OCI-LY1 (cell line): ENCODE measurements around the gene SKA2.

Experiments used
- H2AFZ ChIP-seq: fragments of 200-600 bp; sonication (generic), shearing (Covaris generic); 2 replicates; pipeline ENCODE4 v1.6.0; 2014; ENCODE audit warnings: antibody characterized with exemption, mild to moderate bottlenecking, low read length
- H3F3A ChIP-seq: fragments of 200-600 bp; sonication (generic), shearing (Covaris generic); 2 replicates; pipeline ENCODE4 v1.6.0; 2014; ENCODE audit warnings: mild to moderate bottlenecking, antibody characterized with exemption, low read length, moderate library complexity; ENCODE audit not compliant: insufficient read depth
- H3K27ac ChIP-seq: fragments of 200-600 bp; sonication (generic); 2 replicates; pipeline ENCODE4 v1.5.1; 2014; ENCODE audit warnings: low read length, mixed run types, mild to moderate bottlenecking, low read depth; ENCODE audit not compliant: poor library complexity, severe bottlenecking
- H3K27me3 ChIP-seq: fragments of 200-600 bp; sonication (generic); 2 replicates; pipeline ENCODE4 v1.6.0; 2014; ENCODE audit warnings: antibody characterized with exemption, mild to moderate bottlenecking, low read length, moderate library complexity; ENCODE audit not compliant: insufficient read depth
- H3K36me3 ChIP-seq: fragments of 200-600 bp; sonication (generic); 2 replicates; pipeline ENCODE4 v1.6.1; 2014; ENCODE audit warnings: mild to moderate bottlenecking, antibody characterized with exemption, low read length, moderate library complexity, mixed read lengths; ENCODE audit not compliant: insufficient read depth
- H3K4me1 ChIP-seq: fragments of 200-600 bp; sonication (generic); 2 replicates; pipeline ENCODE4 v1.5.1; 2014; ENCODE audit warnings: mild to moderate bottlenecking, low read length, moderate library complexity; ENCODE audit not compliant: insufficient read depth, severe bottlenecking
- H3K4me2 ChIP-seq: fragments of 200-600 bp; sonication (generic), shearing (Covaris generic); 2 replicates; pipeline ENCODE4 v1.6.1; 2014; ENCODE audit warnings: low read length
- H3K4me3 ChIP-seq: fragments of 200-600 bp; sonication (generic); 2 replicates; pipeline ENCODE4 v1.5.1; 2014; ENCODE audit warnings: low read length, low read depth, mild to moderate bottlenecking, mixed read lengths; ENCODE audit not compliant: poor library complexity, severe bottlenecking
- H3K79me2 ChIP-seq: fragments of 200-600 bp; shearing (Covaris generic); 2 replicates; pipeline ENCODE4 v1.6.1; 2016; ENCODE audit warnings: mixed run types, low read length, mixed read lengths; ENCODE audit not compliant: insufficient read depth
- H3K9ac ChIP-seq: fragments of 200-600 bp; sonication (generic), shearing (Covaris generic); 2 replicates; pipeline ENCODE4 v1.6.1; 2014; ENCODE audit warnings: mild to moderate bottlenecking, low read length, mixed read lengths
- H3K9me2 ChIP-seq: fragments of 200-600 bp; sonication (generic), shearing (Covaris generic); 2 replicates; pipeline ENCODE4 v1.6.1; 2014; ENCODE audit warnings: low read depth, mild to moderate bottlenecking, low read length, mixed read lengths
- H3K9me3 ChIP-seq: fragments of 200-600 bp; shearing (Covaris generic); 2 replicates; pipeline ENCODE4 v1.6.1; 2014; ENCODE audit warnings: low read length, mixed read lengths
- H4K20me1 ChIP-seq: fragments of 200-600 bp; sonication (generic), shearing (Covaris generic); 2 replicates; pipeline ENCODE4 v1.6.0; 2016; ENCODE audit warnings: mild to moderate bottlenecking, low read length; ENCODE audit not compliant: insufficient read depth
- EZH2 ChIP-seq: fragments of 200-600 bp; sonication (generic), shearing (Covaris generic); IDR thresholded peaks from 2 replicates; pipeline ENCODE4 v1.8.0; 2017; ENCODE audit warnings: borderline replicate concordance, mixed run types, mild to moderate bottlenecking, antibody characterized with exemption, low read length, moderate library complexity, mixed read lengths
- TF ChIP-seq, protein P1 (sequence below): fragments of 200-600 bp; sonication (generic), shearing (Covaris generic); IDR thresholded peaks from 2 replicates; pipeline ENCODE4 v1.5.1; 2017; ENCODE audit warnings: mild to moderate bottlenecking, antibody characterized with exemption, low read length, moderate library complexity, mixed read lengths

The SKA2 gene

GRCh38 chr17:59111539-59111938 is 43.4 kb downstream of the SKA2 start:
- Histone ChIP-seq H3K27me3 (no peaks in the 10 kb centered on the region), H4K20me1 (no peaks in the 10 kb centered on the region), H3K4me3 (no peak overlapping the region), H3K9ac (no peak overlapping the region), H3K27ac (no peak overlapping the region), H2AFZ (no peak overlapping the region), H3K4me2 (no peak overlapping the region), H3K9me2 (no peaks in the 10 kb centered on the region), H3F3A (peaks cover 3% of the 10 kb centered on the region; the same call in 1 of the 2 replicates), H3K79me2 (no peaks in the 10 kb centered on the region), H3K36me3 (peaks cover 57% of the 10 kb centered on the region), H3K4me1 (peaks cover 11% of the 10 kb centered on the region), H3K9me3 (no peaks in the 10 kb centered on the region)
- TF ChIP-seq EZH2: no peak
- TF ChIP-seq, protein P1, sequence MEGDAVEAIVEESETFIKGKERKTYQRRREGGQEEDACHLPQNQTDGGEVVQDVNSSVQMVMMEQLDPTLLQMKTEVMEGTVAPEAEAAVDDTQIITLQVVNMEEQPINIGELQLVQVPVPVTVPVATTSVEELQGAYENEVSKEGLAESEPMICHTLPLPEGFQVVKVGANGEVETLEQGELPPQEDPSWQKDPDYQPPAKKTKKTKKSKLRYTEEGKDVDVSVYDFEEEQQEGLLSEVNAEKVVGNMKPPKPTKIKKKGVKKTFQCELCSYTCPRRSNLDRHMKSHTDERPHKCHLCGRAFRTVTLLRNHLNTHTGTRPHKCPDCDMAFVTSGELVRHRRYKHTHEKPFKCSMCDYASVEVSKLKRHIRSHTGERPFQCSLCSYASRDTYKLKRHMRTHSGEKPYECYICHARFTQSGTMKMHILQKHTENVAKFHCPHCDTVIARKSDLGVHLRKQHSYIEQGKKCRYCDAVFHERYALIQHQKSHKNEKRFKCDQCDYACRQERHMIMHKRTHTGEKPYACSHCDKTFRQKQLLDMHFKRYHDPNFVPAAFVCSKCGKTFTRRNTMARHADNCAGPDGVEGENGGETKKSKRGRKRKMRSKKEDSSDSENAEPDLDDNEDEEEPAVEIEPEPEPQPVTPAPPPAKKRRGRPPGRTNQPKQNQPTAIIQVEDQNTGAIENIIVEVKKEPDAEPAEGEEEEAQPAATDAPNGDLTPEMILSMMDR: no peak

- H2AFZ ChIP-seq: no peak overlapping the region
- no peak overlapping the region for H3K4me3 ChIP-seq
- H3F3A ChIP-seq: no peaks in the 10 kb centered on the region; the same call in 1 of the 2 replicates
- no peak for TF ChIP-seq EZH2
- TF ChIP-seq, protein P1: no peak
- H3K79me2 ChIP-seq: peaks cover 3% of the 10 kb centered on the region
- H4K20me1 ChIP-seq: no peaks in the 10 kb centered on the region
- H3K9ac ChIP-seq: no peak overlapping the region
- peaks cover 11% of the 10 kb centered on the region for H3K4me1 ChIP-seq
- H3K27me3 ChIP-seq: no peaks in the 10 kb centered on the region
- H3K4me2 ChIP-seq: no peak overlapping the region
- no peaks in the 10 kb centered on the region for H3K9me2 ChIP-seq
- peaks cover 52% of the 10 kb centered on the region for H3K36me3 ChIP-seq
- H3K9me3 ChIP-seq: no peaks in the 10 kb centered on the region
- no peak overlapping the region for H3K27ac ChIP-seq
Observed at GRCh38 chr17:59110973-59111372, 44.0 kb downstream of the SKA2 start.

DNA sequence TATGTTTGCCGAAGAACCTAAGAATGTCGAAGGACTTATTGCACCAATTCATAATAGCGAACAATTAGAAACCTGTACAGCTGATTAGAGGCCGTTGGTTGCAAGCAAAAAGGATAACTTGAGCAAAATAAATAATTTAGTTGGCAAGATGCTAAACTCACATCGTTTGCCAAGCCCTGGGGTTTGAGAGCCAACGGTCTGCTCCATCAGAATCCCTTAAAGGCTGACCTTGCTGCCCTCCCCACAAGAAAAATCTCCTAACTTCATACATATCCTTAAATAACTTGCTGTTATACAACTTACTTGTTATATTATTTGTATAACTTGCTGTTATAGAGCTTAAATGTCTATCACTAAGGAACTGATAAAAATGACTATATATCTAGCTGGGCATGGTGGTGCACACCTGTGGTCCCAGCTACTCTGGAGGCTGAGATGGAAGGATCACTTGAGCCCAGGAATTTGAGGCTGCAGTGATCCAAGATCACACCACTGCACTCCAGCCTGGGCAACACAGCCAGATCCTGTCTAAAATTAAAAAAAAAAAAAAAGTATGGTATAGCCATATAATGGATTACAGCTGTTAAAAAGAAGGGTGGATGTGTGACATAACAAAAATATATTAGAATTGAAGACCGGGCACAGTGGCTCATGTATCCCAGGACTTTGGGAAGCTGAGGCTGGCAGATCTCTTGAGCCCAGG is 46.4 kb downstream of the SKA2 start:
- Histone ChIP-seq H3F3A (no peaks in the 10 kb centered on the region), H3K27me3 (no peaks in the 10 kb centered on the region), H3K9me3 (no peaks in the 10 kb centered on the region), H3K79me2 (peaks cover 25% of the 10 kb centered on the region), H3K4me1 (peaks cover 28% of the 10 kb centered on the region), H4K20me1 (no peaks in the 10 kb centered on the region), H3K27ac (no peak overlapping the region), H3K4me2 (no peak overlapping the region), H3K9me2 (no peaks in the 10 kb centered on the region), H2AFZ (no peak overlapping the region), H3K36me3 (peaks cover 39% of the 10 kb centered on the region; the same call in 1 of the 2 replicates), H3K4me3 (no peak overlapping the region), H3K9ac (no peak overlapping the region)
- TF ChIP-seq EZH2: no peak
- TF ChIP-seq, protein P1: no peak
